ENCODE data around the gene STMND1.

GRCh38 chr6:17178754-17179529 is 77.1 kb downstream of the STMND1 start:
- TF ChIP-seq CTCF (IDR thresholded peaks at IDR 0.05) (no peak), POLR2A (IDR thresholded peaks at IDR 0.05) (no peak)
